Ishikawa (cell line): ENCODE results near the gene SLC38A9.

ENCODE experiments used
- EGR1 ChIP-seq: IDR thresholded peaks from 2 replicates; pipeline ENCODE4 v1.6.1; 2012
- EP300 ChIP-seq: IDR thresholded peaks from 2 replicates; pipeline ENCODE4 v1.6.1; 2012; ENCODE audit warnings: borderline replicate concordance
- RAD21 ChIP-seq: IDR thresholded peaks from 2 replicates; pipeline ENCODE4 v1.6.1; 2012; ENCODE audit warnings: low read depth
- TAF1 ChIP-seq: IDR thresholded peaks from 2 replicates; pipeline ENCODE4 v1.6.1; 2012; ENCODE audit warnings: low read depth, mild to moderate bottlenecking
- YY1 ChIP-seq: IDR thresholded peaks from 2 replicates; pipeline ENCODE4 v1.6.1; 2012; ENCODE audit warnings: low read depth
- ZBTB7A ChIP-seq: IDR thresholded peaks from 2 replicates; pipeline ENCODE4 v1.6.1; 2012; ENCODE audit warnings: low read depth
- TF ChIP-seq, protein P1 (sequence below): IDR thresholded peaks from 2 replicates; pipeline ENCODE4 v1.6.1; 2012
- TF ChIP-seq, protein P2 (sequence below): IDR thresholded peaks from 2 replicates; pipeline ENCODE4 v1.6.1; 2012; ENCODE audit warnings: low read depth, mild to moderate bottlenecking

DNA sequence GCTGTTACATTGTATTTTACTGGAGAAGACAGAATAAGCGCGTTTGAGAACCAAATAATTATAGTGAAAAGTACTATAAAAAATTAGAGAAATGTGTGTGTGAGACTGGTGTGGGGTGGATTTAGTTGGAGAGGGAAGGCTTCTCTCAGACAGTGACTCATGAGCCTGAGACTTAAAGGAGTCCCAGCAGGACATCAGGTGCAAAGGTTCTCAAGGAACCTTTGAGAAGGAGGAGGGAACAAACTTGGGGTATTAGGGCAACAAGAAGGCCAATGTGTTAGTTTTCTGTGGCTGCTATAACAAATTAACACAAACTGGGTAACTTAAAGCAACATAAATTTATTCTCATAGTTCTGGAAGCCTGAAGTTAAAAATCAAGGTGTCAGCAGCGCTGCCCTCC, 30.7 kb upstream of the SLC38A9 start:
- TF ChIP-seq ZBTB7A (no peak), EP300 (no peak), RAD21 (no peak), YY1 (no peak), EGR1 (no peak), TAF1 (no peak)
- TF ChIP-seq, protein P1, sequence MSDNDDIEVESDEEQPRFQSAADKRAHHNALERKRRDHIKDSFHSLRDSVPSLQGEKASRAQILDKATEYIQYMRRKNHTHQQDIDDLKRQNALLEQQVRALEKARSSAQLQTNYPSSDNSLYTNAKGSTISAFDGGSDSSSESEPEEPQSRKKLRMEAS: no peak
- TF ChIP-seq, protein P2, sequence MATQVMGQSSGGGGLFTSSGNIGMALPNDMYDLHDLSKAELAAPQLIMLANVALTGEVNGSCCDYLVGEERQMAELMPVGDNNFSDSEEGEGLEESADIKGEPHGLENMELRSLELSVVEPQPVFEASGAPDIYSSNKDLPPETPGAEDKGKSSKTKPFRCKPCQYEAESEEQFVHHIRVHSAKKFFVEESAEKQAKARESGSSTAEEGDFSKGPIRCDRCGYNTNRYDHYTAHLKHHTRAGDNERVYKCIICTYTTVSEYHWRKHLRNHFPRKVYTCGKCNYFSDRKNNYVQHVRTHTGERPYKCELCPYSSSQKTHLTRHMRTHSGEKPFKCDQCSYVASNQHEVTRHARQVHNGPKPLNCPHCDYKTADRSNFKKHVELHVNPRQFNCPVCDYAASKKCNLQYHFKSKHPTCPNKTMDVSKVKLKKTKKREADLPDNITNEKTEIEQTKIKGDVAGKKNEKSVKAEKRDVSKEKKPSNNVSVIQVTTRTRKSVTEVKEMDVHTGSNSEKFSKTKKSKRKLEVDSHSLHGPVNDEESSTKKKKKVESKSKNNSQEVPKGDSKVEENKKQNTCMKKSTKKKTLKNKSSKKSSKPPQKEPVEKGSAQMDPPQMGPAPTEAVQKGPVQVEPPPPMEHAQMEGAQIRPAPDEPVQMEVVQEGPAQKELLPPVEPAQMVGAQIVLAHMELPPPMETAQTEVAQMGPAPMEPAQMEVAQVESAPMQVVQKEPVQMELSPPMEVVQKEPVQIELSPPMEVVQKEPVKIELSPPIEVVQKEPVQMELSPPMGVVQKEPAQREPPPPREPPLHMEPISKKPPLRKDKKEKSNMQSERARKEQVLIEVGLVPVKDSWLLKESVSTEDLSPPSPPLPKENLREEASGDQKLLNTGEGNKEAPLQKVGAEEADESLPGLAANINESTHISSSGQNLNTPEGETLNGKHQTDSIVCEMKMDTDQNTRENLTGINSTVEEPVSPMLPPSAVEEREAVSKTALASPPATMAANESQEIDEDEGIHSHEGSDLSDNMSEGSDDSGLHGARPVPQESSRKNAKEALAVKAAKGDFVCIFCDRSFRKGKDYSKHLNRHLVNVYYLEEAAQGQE: no peak
